ENCODE results near the gene PLEKHM3. TPM values are rescaled to one million over a fixed set of nuclear protein-coding genes. Genes with fewer than 3 reads are reported as not detected.

Gene PLEKHM3
- total and polyA plus RNA-seq, 2 of the 13 experiments (the other 11 are each of a cell fraction or from before 2014, with no cell fraction given), result 4.5 to 4.7 TPM

DNA sequence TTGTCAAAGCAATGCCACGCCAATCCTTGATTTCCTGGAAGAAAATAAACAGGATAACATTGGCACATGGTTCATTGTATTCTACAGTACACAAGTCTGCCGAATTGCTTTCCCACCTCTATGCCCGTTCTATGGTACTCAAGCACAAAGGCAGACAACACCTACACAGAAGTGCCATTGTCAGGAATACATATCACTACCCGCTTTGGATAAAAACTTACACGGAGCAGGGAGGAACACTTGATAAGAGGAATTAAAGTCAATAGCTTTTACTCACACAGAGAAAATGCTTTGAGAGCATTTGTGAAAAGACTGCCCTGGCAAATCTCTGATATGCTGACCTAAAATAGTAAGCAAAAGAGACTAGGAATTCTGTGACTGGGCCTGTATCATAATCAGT is 23.4 kb downstream of the PLEKHM3 start (continued):
- TF ChIP-seq, protein P1, sequence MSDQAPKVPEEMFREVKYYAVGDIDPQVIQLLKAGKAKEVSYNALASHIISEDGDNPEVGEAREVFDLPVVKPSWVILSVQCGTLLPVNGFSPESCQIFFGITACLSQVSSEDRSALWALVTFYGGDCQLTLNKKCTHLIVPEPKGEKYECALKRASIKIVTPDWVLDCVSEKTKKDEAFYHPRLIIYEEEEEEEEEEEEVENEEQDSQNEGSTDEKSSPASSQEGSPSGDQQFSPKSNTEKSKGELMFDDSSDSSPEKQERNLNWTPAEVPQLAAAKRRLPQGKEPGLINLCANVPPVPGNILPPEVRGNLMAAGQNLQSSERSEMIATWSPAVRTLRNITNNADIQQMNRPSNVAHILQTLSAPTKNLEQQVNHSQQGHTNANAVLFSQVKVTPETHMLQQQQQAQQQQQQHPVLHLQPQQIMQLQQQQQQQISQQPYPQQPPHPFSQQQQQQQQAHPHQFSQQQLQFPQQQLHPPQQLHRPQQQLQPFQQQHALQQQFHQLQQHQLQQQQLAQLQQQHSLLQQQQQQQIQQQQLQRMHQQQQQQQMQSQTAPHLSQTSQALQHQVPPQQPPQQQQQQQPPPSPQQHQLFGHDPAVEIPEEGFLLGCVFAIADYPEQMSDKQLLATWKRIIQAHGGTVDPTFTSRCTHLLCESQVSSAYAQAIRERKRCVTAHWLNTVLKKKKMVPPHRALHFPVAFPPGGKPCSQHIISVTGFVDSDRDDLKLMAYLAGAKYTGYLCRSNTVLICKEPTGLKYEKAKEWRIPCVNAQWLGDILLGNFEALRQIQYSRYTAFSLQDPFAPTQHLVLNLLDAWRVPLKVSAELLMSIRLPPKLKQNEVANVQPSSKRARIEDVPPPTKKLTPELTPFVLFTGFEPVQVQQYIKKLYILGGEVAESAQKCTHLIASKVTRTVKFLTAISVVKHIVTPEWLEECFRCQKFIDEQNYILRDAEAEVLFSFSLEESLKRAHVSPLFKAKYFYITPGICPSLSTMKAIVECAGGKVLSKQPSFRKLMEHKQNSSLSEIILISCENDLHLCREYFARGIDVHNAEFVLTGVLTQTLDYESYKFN (CRISPR knock-in tag; conservative IDR thresholded peaks at IDR 0.05), result no peak
- TF ChIP-seq ZNF792 (CRISPR knock-in tag; IDR thresholded peaks at IDR 0.05) (no peak), RBM39 (IDR thresholded peaks at IDR 0.05; ENCODE audit: low read depth, low read length, poor library complexity, severe bottlenecking) (no peak), ZNF30 (CRISPR knock-in tag; IDR thresholded peaks at IDR 0.05) (no peak), ZNF839 (CRISPR knock-in tag; IDR thresholded peaks at IDR 0.05; ENCODE audit: borderline replicate concordance) (no peak), ZNF775 (CRISPR knock-in tag; IDR thresholded peaks at IDR 0.05; ENCODE audit: borderline replicate concordance) (no peak)
- TF ChIP-seq, protein P2, sequence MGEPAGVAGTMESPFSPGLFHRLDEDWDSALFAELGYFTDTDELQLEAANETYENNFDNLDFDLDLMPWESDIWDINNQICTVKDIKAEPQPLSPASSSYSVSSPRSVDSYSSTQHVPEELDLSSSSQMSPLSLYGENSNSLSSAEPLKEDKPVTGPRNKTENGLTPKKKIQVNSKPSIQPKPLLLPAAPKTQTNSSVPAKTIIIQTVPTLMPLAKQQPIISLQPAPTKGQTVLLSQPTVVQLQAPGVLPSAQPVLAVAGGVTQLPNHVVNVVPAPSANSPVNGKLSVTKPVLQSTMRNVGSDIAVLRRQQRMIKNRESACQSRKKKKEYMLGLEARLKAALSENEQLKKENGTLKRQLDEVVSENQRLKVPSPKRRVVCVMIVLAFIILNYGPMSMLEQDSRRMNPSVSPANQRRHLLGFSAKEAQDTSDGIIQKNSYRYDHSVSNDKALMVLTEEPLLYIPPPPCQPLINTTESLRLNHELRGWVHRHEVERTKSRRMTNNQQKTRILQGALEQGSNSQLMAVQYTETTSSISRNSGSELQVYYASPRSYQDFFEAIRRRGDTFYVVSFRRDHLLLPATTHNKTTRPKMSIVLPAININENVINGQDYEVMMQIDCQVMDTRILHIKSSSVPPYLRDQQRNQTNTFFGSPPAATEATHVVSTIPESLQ (CRISPR knock-in tag; conservative IDR thresholded peaks at IDR 0.05), result no peak
- TF ChIP-seq, protein P3, sequence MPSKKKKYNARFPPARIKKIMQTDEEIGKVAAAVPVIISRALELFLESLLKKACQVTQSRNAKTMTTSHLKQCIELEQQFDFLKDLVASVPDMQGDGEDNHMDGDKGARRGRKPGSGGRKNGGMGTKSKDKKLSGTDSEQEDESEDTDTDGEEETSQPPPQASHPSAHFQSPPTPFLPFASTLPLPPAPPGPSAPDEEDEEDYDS (CRISPR knock-in tag; IDR thresholded peaks at IDR 0.05), result no peak

Measured in HepG2 (cell line).